Measurements from ENCODE around the gene SLC38A7.

DNA sequence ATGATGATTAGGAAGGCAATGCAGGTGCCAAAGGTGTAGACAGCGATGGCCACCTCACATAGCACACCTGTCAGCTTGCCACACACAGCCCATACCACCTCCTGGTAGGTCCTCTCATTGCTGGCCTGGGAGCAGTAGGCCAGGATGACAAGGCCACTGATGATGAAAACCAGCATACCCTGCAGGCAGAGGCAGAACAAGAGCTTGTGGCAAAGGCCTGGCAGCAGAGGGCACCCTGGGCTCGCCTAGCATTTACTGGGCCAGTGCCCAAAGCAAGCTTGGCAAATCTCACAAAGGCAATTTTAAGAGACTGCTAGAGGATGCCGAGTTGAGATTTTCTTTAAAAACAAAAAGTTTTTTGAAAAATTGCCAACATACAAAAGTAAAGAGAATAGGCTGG is 5.9 kb downstream of the SLC38A7 start:
- TF ChIP-seq, protein P1, sequence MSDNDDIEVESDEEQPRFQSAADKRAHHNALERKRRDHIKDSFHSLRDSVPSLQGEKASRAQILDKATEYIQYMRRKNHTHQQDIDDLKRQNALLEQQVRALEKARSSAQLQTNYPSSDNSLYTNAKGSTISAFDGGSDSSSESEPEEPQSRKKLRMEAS (IDR thresholded peaks at IDR 0.05) = no peak
- no peak for TF ChIP-seq YY1 (IDR thresholded peaks at IDR 0.05; ENCODE audit: low read depth)
- TF ChIP-seq RAD21 (IDR thresholded peaks at IDR 0.05; ENCODE audit: low read depth) = peak; percentile 43; the same call in 1 of the 2 replicates
- no peak for TF ChIP-seq FOXM1 (IDR thresholded peaks at IDR 0.05; ENCODE audit: borderline replicate concordance, low read depth)
